NCI-H1048 (cell line): Measurements from ENCODE around the gene AP3S2.

Experiments used
- DNase-seq: peaks from one replicate; lab custom pipeline; 2025; lab: John Stamatoyannopoulos, UW

Gene AP3S2

GRCh38 chr15:89814112-89814742, 79.6 kb downstream of the AP3S2 start:
- no peak for DNase-seq

GRCh38 chr15:89813381-89814111, 80.2 kb downstream of the AP3S2 start:
- no peak for DNase-seq

- DNase-seq: no peak
Observed at GRCh38 chr15:89812847-89813320, 80.9 kb downstream of the AP3S2 start.

GRCh38 chr15:89812011-89812846, 81.6 kb downstream of the AP3S2 start:
- DNase-seq: no peak

GRCh38 chr15:89810837-89811236, 83.0 kb downstream of the AP3S2 start:
- no peak for DNase-seq

GRCh38 chr15:89809787-89810148, 84.0 kb downstream of the AP3S2 start:
- no peak for DNase-seq

- DNase-seq: no peak
Observed at GRCh38 chr15:89809093-89809786, 84.6 kb downstream of the AP3S2 start.

GRCh38 chr15:89808160-89808870, 85.5 kb downstream of the AP3S2 start:
- DNase-seq: no peak

- no peak for DNase-seq
Observed at GRCh38 chr15:89807689-89808088, 86.1 kb downstream of the AP3S2 start.

GRCh38 chr15:89806559-89807550, 86.9 kb downstream of the AP3S2 start:
- no peak for DNase-seq

GRCh38 chr15:89806210-89806558, 87.6 kb downstream of the AP3S2 start:
- DNase-seq: no peak

GRCh38 chr15:89805241-89806209, 88.3 kb downstream of the AP3S2 start:
- no peak for DNase-seq

GRCh38 chr15:89803941-89804800, 89.6 kb downstream of the AP3S2 start:
- DNase-seq: no peak

- DNase-seq: no peak
Observed at GRCh38 chr15:89802986-89803824, 90.6 kb downstream of the AP3S2 start.

GRCh38 chr15:89802231-89802928, 91.4 kb downstream of the AP3S2 start:
- DNase-seq: no peak

- no peak for DNase-seq
Observed at GRCh38 chr15:89801471-89802195, 92.2 kb downstream of the AP3S2 start.
